Fibroblast of mammary gland (primary cell): ENCODE measurements around the gene SMG6.

Source experiments
- DNase-seq: peaks from one replicate; pipeline ENCODE4 v3.0.0-alpha.2; 2010; ENCODE audit warnings: low read depth
- H3K4me3 ChIP-seq: 2 replicates; pipeline ENCODE4 v1.5.1; 2011; ENCODE audit warnings: low read depth, mild to moderate bottlenecking, low read length, moderate library complexity; ENCODE audit not compliant: control insufficient read depth
- CTCF ChIP-seq: conservative IDR thresholded peaks from 2 replicates; pipeline ENCODE4 v1.5.1; 2011; ENCODE audit warnings: low read depth, low read length, inconsistent platforms; ENCODE audit not compliant: control insufficient read depth, insufficient read depth

SMG6 gene

GRCh38 chr17:2240541-2240940 lies 63.0 kb downstream of the SMG6 start:
- peak; percentile 72 for DNase-seq
- peak overlapping the region; percentile 33 for H3K4me3 ChIP-seq
- TF ChIP-seq CTCF: no peak

- no peak for TF ChIP-seq CTCF
- H3K4me3 ChIP-seq: peak overlapping the region; percentile 33
- DNase-seq: peak; percentile 97
Observed at GRCh38 chr17:2239882-2240430, 63.6 kb downstream of the SMG6 start.

DNA sequence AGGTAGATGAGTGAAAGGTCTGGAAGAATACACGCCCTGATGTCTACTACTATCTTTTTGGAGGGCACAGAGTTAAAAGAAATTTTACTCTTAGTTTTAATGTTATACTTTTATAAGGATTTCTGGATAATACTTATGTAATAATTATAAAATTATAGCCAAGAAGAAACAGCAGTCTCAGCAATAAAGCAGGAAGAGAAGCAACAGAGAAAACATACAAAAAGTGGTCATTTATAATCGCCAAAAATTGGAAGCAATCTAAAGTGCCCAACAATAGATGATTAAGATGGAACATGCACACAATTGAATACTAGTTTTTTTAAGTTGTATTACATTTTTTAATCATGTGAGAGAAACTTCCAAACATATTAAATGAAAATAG lies 64.4 kb downstream of the SMG6 start:
- TF ChIP-seq CTCF: no peak
- DNase-seq: no peak
- no peak overlapping the region for H3K4me3 ChIP-seq

GRCh38 chr17:2238432-2239169 lies 65.0 kb downstream of the SMG6 start:
- TF ChIP-seq CTCF: no peak
- no peak overlapping the region for H3K4me3 ChIP-seq
- no peak for DNase-seq

GRCh38 chr17:2237950-2238349 lies 65.6 kb downstream of the SMG6 start:
- TF ChIP-seq CTCF: no peak
- DNase-seq: no peak
- no peak overlapping the region for H3K4me3 ChIP-seq

DNA sequence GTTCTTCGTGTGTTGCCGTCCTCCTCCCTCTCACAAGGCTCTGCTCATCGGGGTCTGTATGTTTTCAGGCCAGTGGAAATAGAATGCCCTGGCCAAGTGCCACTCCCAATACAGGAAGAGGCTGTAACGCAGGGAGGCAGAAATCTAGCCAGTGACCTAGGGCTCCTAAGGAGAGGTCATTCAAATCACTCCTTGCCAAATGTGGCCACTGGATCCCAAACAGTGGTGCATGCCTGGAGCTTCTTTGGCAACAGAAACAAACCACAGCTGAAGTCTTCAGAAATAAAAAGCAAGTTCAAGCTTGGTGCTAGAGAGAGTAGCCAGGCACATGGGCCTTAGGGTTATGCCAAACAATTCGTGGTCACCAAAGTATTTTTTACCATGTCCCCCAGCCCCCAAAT lies 66.1 kb downstream of the SMG6 start:
- no peak overlapping the region for H3K4me3 ChIP-seq
- DNase-seq: peak; percentile 89
- TF ChIP-seq CTCF: no peak
